ENCODE results near the gene UQCC3.

- peak in 1 of 2 donors; percentile 12 for TF ChIP-seq CTCF (IDR thresholded peaks at IDR 0.05; ENCODE audit: extremely low read depth in 1 of 2, insufficient read depth in 1 of 2, low read depth in 1 of 2, low read length in 2 of 2)
- no peak for TF ChIP-seq EZH2 (IDR thresholded peaks at IDR 0.05; ENCODE audit: borderline replicate concordance, low read depth, low read length, severe bottlenecking)
- TF ChIP-seq GATA2 (IDR thresholded peaks at IDR 0.05; ENCODE audit: insufficient read depth, insufficient read length, low read depth, low read length): no peak
- TF ChIP-seq POLR2A (IDR thresholded peaks at IDR 0.05; ENCODE audit: low read depth, low read length): no peak
- TF ChIP-seq MAX (IDR thresholded peaks at IDR 0.05; ENCODE audit: insufficient read depth, insufficient read length): no peak
Measured at GRCh38 chr11:62627713-62628112, 43.8 kb upstream of the UQCC3 start.

Data from endothelial cell of umbilical vein (primary cell).